LNCaP clone FGC (cell line): ENCODE results near the gene MRPL52.
"Not testable (repeated sequence)": the region's sequence is repeated elsewhere in the genome, so short reads cannot be mapped to it uniquely, and the experiment has no call there.

Experiments
- DNase-seq: peaks from one replicate; pipeline ENCODE4 v3.0.0-alpha.2; 2011; ENCODE audit warnings: low read depth
- H3K4me3 ChIP-seq: 2 replicates; pipeline ENCODE4 v1.5.1; 2011; ENCODE audit warnings: mild to moderate bottlenecking, low read depth, low read length, control low read depth
- CTCF ChIP-seq: IDR thresholded peaks from 2 replicates; pipeline ENCODE4 v1.5.1; 2012; ENCODE audit warnings: mild to moderate bottlenecking; ENCODE audit not compliant: control insufficient read depth, insufficient read depth; ENCODE audit errors: extremely low read depth

The MRPL52 gene

DNA sequence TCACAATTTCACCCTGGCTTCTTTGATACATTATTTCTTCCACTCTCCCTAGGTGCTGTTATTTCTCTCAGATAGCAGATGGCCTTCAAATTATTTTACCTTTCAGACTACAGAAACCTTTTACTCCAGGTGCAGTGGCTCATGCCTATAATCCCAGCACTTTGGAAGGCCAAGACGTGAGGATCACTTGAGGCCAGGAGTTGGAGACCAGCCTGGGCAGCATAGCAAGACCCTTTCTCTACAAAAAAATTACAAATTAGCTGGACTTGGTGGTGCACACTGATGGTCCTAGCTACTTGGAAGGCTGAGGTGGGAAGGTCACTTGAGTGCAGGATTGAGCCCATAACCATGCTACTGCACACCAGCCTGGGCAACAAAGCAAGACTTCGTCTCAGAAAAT, 37.5 kb upstream of the MRPL52 start:
- no peak overlapping the region for H3K4me3 ChIP-seq
- TF ChIP-seq CTCF: no peak
- DNase-seq: no peak

- DNase-seq, H3K4me3 ChIP-seq: not testable (repeated sequence)
These were observed 36.1 kb upstream of the MRPL52 start for GRCh38 chr14:22793550-22793949.

- DNase-seq: no peak
- no peak for TF ChIP-seq CTCF
- H3K4me3 ChIP-seq: no peak overlapping the region
These were observed 35.7 kb upstream of the MRPL52 start for GRCh38 chr14:22793976-22794375.

GRCh38 chr14:22794551-22794951, 35.1 kb upstream of the MRPL52 start:
- H3K4me3 ChIP-seq: no peak overlapping the region
- DNase-seq: no peak
- TF ChIP-seq CTCF: no peak

DNA sequence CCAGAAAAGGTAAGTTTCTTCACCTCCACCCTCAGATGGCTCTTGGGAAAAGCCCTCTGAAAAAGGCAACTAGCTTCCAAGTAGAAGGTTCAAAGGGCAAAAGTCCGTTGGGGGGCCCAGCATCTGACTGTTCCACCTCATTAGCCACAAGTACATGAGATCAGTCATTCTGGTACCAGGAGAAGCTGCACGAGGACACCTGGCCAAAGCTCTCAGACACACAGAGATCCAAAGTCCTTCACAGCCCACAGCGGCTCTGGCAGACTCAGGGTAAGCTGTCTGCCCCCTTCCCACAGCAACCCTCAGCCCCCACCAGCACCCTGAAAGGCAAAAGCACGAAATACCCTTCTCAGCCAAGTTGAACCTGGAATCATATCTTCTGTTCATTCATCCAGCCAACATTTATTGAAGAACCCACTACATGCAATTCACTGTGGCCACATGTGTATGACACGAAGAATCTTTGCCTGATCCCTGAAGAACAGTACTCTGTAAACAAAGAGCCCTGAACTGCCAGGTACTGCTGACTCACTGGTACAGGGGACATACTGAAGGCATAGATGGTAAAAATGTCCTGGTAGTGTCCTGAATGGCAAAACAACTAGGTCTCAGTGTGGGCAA, 33.5 kb upstream of the MRPL52 start:
- H3K4me3 ChIP-seq: no peak overlapping the region

GRCh38 chr14:22797017-22797917, 32.4 kb upstream of the MRPL52 start:
- DNase-seq: peak; percentile 35
- no peak overlapping the region for H3K4me3 ChIP-seq
- no peak for TF ChIP-seq CTCF

More for the DNA sequence above, 33.5 kb upstream of the MRPL52 start:
- TF ChIP-seq CTCF: no peak
- DNase-seq: no peak

DNA sequence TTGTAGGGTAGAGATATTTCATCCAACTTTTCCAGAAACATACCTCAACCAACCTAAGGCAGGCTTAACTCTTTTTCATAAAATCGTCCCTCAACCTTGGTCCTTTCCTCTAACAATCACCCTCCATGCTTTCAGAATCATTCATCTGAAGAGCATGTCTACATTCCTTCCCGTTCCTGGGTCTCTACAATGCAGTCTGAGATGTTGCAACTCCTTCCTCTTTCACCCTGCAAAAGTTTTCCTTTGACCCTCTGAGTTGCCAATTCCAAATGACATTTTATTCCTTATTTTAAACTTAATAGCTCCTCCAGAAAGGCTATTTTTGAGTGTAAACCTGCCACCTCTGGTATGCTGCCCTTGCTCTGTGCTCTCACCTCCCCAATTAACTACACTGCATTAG, 31.2 kb upstream of the MRPL52 start:
- no peak for DNase-seq
- no peak overlapping the region for H3K4me3 ChIP-seq
- no peak for TF ChIP-seq CTCF
